ENCODE data around the gene FOXJ1.

DNA sequence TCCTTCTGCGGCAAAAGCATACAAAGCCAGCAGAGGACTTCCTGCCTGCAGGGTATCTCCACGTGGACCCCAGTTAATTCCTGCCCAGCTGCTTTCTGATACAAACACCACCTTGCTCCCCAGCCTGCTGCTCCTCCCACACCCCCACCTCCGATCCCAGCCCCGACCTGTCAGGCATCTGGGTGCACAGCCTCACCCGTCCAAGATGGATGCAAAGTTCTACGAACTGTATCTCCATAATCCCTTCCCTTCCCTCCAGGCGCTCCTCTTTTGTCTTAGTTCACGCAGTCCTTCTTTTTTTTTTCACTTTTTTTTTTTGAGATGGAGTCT lies 15.6 kb upstream of the FOXJ1 start:
- no peak for TF ChIP-seq POLR2AphosphoS5 (IDR thresholded peaks at IDR 0.05; ENCODE audit: low read depth)
- TF ChIP-seq, protein P1, sequence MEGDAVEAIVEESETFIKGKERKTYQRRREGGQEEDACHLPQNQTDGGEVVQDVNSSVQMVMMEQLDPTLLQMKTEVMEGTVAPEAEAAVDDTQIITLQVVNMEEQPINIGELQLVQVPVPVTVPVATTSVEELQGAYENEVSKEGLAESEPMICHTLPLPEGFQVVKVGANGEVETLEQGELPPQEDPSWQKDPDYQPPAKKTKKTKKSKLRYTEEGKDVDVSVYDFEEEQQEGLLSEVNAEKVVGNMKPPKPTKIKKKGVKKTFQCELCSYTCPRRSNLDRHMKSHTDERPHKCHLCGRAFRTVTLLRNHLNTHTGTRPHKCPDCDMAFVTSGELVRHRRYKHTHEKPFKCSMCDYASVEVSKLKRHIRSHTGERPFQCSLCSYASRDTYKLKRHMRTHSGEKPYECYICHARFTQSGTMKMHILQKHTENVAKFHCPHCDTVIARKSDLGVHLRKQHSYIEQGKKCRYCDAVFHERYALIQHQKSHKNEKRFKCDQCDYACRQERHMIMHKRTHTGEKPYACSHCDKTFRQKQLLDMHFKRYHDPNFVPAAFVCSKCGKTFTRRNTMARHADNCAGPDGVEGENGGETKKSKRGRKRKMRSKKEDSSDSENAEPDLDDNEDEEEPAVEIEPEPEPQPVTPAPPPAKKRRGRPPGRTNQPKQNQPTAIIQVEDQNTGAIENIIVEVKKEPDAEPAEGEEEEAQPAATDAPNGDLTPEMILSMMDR (IDR thresholded peaks at IDR 0.05; ENCODE audit: insufficient read depth, low read length): no peak
- TF ChIP-seq, protein P2, sequence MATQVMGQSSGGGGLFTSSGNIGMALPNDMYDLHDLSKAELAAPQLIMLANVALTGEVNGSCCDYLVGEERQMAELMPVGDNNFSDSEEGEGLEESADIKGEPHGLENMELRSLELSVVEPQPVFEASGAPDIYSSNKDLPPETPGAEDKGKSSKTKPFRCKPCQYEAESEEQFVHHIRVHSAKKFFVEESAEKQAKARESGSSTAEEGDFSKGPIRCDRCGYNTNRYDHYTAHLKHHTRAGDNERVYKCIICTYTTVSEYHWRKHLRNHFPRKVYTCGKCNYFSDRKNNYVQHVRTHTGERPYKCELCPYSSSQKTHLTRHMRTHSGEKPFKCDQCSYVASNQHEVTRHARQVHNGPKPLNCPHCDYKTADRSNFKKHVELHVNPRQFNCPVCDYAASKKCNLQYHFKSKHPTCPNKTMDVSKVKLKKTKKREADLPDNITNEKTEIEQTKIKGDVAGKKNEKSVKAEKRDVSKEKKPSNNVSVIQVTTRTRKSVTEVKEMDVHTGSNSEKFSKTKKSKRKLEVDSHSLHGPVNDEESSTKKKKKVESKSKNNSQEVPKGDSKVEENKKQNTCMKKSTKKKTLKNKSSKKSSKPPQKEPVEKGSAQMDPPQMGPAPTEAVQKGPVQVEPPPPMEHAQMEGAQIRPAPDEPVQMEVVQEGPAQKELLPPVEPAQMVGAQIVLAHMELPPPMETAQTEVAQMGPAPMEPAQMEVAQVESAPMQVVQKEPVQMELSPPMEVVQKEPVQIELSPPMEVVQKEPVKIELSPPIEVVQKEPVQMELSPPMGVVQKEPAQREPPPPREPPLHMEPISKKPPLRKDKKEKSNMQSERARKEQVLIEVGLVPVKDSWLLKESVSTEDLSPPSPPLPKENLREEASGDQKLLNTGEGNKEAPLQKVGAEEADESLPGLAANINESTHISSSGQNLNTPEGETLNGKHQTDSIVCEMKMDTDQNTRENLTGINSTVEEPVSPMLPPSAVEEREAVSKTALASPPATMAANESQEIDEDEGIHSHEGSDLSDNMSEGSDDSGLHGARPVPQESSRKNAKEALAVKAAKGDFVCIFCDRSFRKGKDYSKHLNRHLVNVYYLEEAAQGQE (IDR thresholded peaks at IDR 0.05; ENCODE audit: insufficient replicate concordance, low read depth): no peak
- TF ChIP-seq GABPA (IDR thresholded peaks at IDR 0.05; ENCODE audit: low read depth): no peak

All from HL-60 (cell line).